HepG2 (cell line): ENCODE measurements around the gene DGKG. TPM values are rescaled to one million over a fixed set of nuclear protein-coding genes. Genes with fewer than 3 reads are reported as not detected.

ENCODE experiments used
- ARID5B ChIP-seq: IDR thresholded peaks from 2 replicates; pipeline ENCODE4 v1.4.0; 2020; ENCODE audit warnings: mild to moderate bottlenecking, missing genetic modification reagents
- KIAA2018 ChIP-seq: sonication (generic); formaldehyde crosslinking; IDR thresholded peaks from 2 replicates; pipeline ENCODE4 v1.5.0; 2020; ENCODE audit warnings: mild to moderate bottlenecking, missing genetic modification reagents, borderline replicate concordance
- KLF12 ChIP-seq: sonication (generic); formaldehyde crosslinking; IDR thresholded peaks from 2 replicates; pipeline ENCODE4 v1.4.0; 2020; ENCODE audit warnings: missing genetic modification reagents, borderline replicate concordance
- PHB2 ChIP-seq: fragments of 450-650 bp; IDR thresholded peaks from 2 replicates; pipeline ENCODE4 v1.6.1; 2018; ENCODE audit not compliant: partially characterized antibody
- STAT5B ChIP-seq: sonication (generic); formaldehyde crosslinking; IDR thresholded peaks from 2 replicates; pipeline ENCODE4 v1.4.0; 2020; ENCODE audit warnings: missing genetic modification reagents
- THYN1 ChIP-seq: sonication (generic); formaldehyde crosslinking; IDR thresholded peaks from 2 replicates; pipeline ENCODE4 v1.8.1; 2023; ENCODE audit warnings: low read depth, mild to moderate bottlenecking, moderate library complexity, missing genetic modification reagents, borderline replicate concordance
- TP53 ChIP-seq: sonication (generic); formaldehyde crosslinking; conservative IDR thresholded peaks from 2 replicates; pipeline ENCODE4 v1.4.0; 2020; ENCODE audit warnings: missing genetic modification reagents
- TSC22D2 ChIP-seq: sonication (generic); formaldehyde crosslinking; IDR thresholded peaks from 2 replicates; pipeline ENCODE4 v1.5.1; 2020; ENCODE audit warnings: missing genetic modification reagents, mild to moderate bottlenecking, borderline replicate concordance
- ZFP36L1 ChIP-seq: sonication (generic); formaldehyde crosslinking; IDR thresholded peaks from 2 replicates; pipeline ENCODE4 v1.8.0; 2022; ENCODE audit warnings: mild to moderate bottlenecking, missing genetic modification reagents, moderate library complexity
- ZNF276 ChIP-seq: sonication (generic); formaldehyde crosslinking; IDR thresholded peaks from 2 replicates; pipeline ENCODE4 v1.4.0; 2020; ENCODE audit warnings: mild to moderate bottlenecking, low read depth, missing genetic modification reagents
- ZUFSP ChIP-seq: sonication (generic); formaldehyde crosslinking; IDR thresholded peaks from 2 replicates; pipeline ENCODE4 v1.9.0; 2021; ENCODE audit warnings: missing genetic modification reagents, mild to moderate bottlenecking, borderline replicate concordance
- polyA plus RNA-seq, 8 experiments: library from polyadenylated mRNA; depleted of rRNA in 3 of 8; stranded (reverse) in 7 of 8; unstranded in 1 of 8; fragments of >200 nt; fragmentation: Illumina TruSeq in 4 of 8; extraction: Trizol in 4 of 8; gene quantifications; 2 replicates each; pipeline versions ENCODE4 v1.2.1 to v1.2.3, GENCODE V29; 2011 to 2016; ENCODE audit warnings: low read depth in 4 of 8, missing spikeins in 1 of 8, mixed read lengths in 1 of 8; ENCODE audit not compliant: insufficient read depth in 1 of 8
- total RNA-seq, 5 experiments: library from RNA; depleted of rRNA; stranded (reverse); fragments of >200 nt; fragmentation: Illumina TruSeq; extraction: Trizol; gene quantifications; 2 replicates each; pipeline ENCODE4 v1.2.3, GENCODE V29; 2016; ENCODE audit warnings: low read depth in 1 of 5

The DGKG gene
- total and polyA plus RNA-seq, 2 of the 13 experiments (the other 11 are each of a cell fraction or from before 2014, with no cell fraction given): 3.8 to 6.2 TPM

- TF ChIP-seq ZUFSP (CRISPR knock-in tag): no peak
- no peak for TF ChIP-seq KLF12
- TF ChIP-seq ARID5B (CRISPR knock-in tag): peak; percentile 60
- no peak for TF ChIP-seq STAT5B (CRISPR knock-in tag)
- TF ChIP-seq THYN1: 0 out of 2 replicates have a peak, but pooled peaks have one; percentile 24
- peak; percentile 22; the same call in 1 of the 2 replicates for TF ChIP-seq TSC22D2 (CRISPR knock-in tag)
- TF ChIP-seq ZNF276 (CRISPR knock-in tag): no peak
- no peak for TF ChIP-seq ZFP36L1 (CRISPR knock-in tag)
- TF ChIP-seq PHB2: no peak
- TF ChIP-seq KIAA2018 (CRISPR knock-in tag): no peak
- TF ChIP-seq TP53: no peak; the same call in 1 of the 2 replicates
These were observed 119.9 kb downstream of the DGKG start (continued) for GRCh38 chr3:186241910-186242821.
